Memory B cell (primary cell): ENCODE data around the gene TCF4.
A peak's percentile ranks its signal among the peaks of the same experiment; 100 is the strongest.

Experiments used
- ATAC-seq: fragments of 150-1000 bp; cut with Tn5 transposase; 2 replicates; pipeline ENCODE4 v1.10.0; 2021; ENCODE audit warnings: low read depth, mild to moderate bottlenecking, moderate library complexity
- DNase-seq, 2 donors: peaks; one replicate each; pipeline ENCODE4 v3.0.0; 2022; ENCODE audit warnings: low spot score in 2 of 2
- H3K27ac Mint-ChIP-seq: one replicate; pipeline ENCODE4 v1.8.0; 2022; ENCODE audit warnings: mild to moderate bottlenecking, moderate library complexity, mixed read lengths
- H3K27me3 Mint-ChIP-seq: one replicate; pipeline ENCODE4 v1.8.0; 2022; ENCODE audit warnings: mixed read lengths
- H3K36me3 Mint-ChIP-seq: one replicate; pipeline ENCODE4 v1.8.0; 2022; ENCODE audit warnings: mild to moderate bottlenecking, mixed read lengths
- H3K4me1 Mint-ChIP-seq: one replicate; pipeline ENCODE4 v1.8.0; 2022; ENCODE audit warnings: mixed read lengths
- H3K4me3 Mint-ChIP-seq: one replicate; pipeline ENCODE4 v1.8.0; 2022; ENCODE audit warnings: mild to moderate bottlenecking, moderate library complexity, mixed read lengths
- H3K9me3 Mint-ChIP-seq: one replicate; pipeline ENCODE4 v1.8.0; 2022; ENCODE audit warnings: mixed read lengths

The TCF4 gene

GRCh38 chr18:55400590-55401541 is 187.1 kb downstream of the TCF4 start:
- ATAC-seq (no peak), DNase-seq (no peak)
- H3K36me3 Mint-ChIP-seq: no peaks in the 10 kb centered on the region
- H3K27me3 Mint-ChIP-seq: no peaks in the 10 kb centered on the region
- H3K27ac Mint-ChIP-seq: no peak overlapping the region
- H3K4me1 Mint-ChIP-seq: peaks cover 7% of the 10 kb centered on the region
- H3K9me3 Mint-ChIP-seq: no peaks in the 10 kb centered on the region
- no peak overlapping the region for H3K4me3 Mint-ChIP-seq

- peaks cover 3% of the 10 kb centered on the region for H3K4me1 Mint-ChIP-seq
- H3K27ac Mint-ChIP-seq: peak overlapping the region; percentile 28
Observed at GRCh38 chr18:55400081-55400480, 187.9 kb downstream of the TCF4 start.

GRCh38 chr18:55398858-55399257 is 189.1 kb downstream of the TCF4 start:
- no peaks in the 10 kb centered on the region for H3K9me3 Mint-ChIP-seq
- H3K27ac Mint-ChIP-seq: no peak overlapping the region
- no peak overlapping the region for H3K4me3 Mint-ChIP-seq
- H3K27me3 Mint-ChIP-seq: no peaks in the 10 kb centered on the region
- no peak for ATAC-seq
- DNase-seq: no peak
- peaks cover 2% of the 10 kb centered on the region for H3K4me1 Mint-ChIP-seq
- H3K36me3 Mint-ChIP-seq: no peaks in the 10 kb centered on the region

More at GRCh38 chr18:55400081-55400480, 187.9 kb downstream of the TCF4 start:
- H3K36me3 Mint-ChIP-seq: no peaks in the 10 kb centered on the region
- no peaks in the 10 kb centered on the region for H3K9me3 Mint-ChIP-seq
- no peak for DNase-seq
- H3K4me3 Mint-ChIP-seq: no peak overlapping the region
- H3K27me3 Mint-ChIP-seq: no peaks in the 10 kb centered on the region
- ATAC-seq: no peak

- Mint-ChIP-seq H3K9me3 (no peaks in the 10 kb centered on the region), H3K4me3 (no peak overlapping the region), H3K36me3 (no peaks in the 10 kb centered on the region), H3K4me1 (peaks cover 2% of the 10 kb centered on the region), H3K27me3 (no peaks in the 10 kb centered on the region), H3K27ac (no peak overlapping the region)
- no peak for ATAC-seq
- DNase-seq: no peak
Observed at GRCh38 chr18:55396979-55397378, 191.0 kb downstream of the TCF4 start.

GRCh38 chr18:55396267-55396905 is 191.6 kb downstream of the TCF4 start:
- DNase-seq: no peak

GRCh38 chr18:55395799-55396198 is 192.2 kb downstream of the TCF4 start:
- no peak overlapping the region for H3K27ac Mint-ChIP-seq
- H3K4me1 Mint-ChIP-seq: peaks cover 2% of the 10 kb centered on the region
- no peaks in the 10 kb centered on the region for H3K9me3 Mint-ChIP-seq
- no peak overlapping the region for H3K4me3 Mint-ChIP-seq
- ATAC-seq (no peak), DNase-seq (no peak)
- no peaks in the 10 kb centered on the region for H3K36me3 Mint-ChIP-seq
- no peaks in the 10 kb centered on the region for H3K27me3 Mint-ChIP-seq

More at GRCh38 chr18:55396267-55396905, 191.6 kb downstream of the TCF4 start:
- Mint-ChIP-seq H3K4me1 (peaks cover 2% of the 10 kb centered on the region), H3K27me3 (no peaks in the 10 kb centered on the region), H3K36me3 (no peaks in the 10 kb centered on the region), H3K9me3 (no peaks in the 10 kb centered on the region), H3K27ac (no peak overlapping the region), H3K4me3 (no peak overlapping the region)
- ATAC-seq: no peak

- H3K9me3 Mint-ChIP-seq: no peaks in the 10 kb centered on the region
- no peaks in the 10 kb centered on the region for H3K4me1 Mint-ChIP-seq
- H3K27me3 Mint-ChIP-seq: no peaks in the 10 kb centered on the region
- DNase-seq: no peak
- no peak overlapping the region for H3K4me3 Mint-ChIP-seq
- no peak for ATAC-seq
- peaks cover 5% of the 10 kb centered on the region for H3K36me3 Mint-ChIP-seq
- no peak overlapping the region for H3K27ac Mint-ChIP-seq
Observed at GRCh38 chr18:55390898-55391297, 197.1 kb downstream of the TCF4 start.

- H3K36me3 Mint-ChIP-seq: peaks cover 10% of the 10 kb centered on the region
- ATAC-seq (no peak), DNase-seq (no peak)
- peaks cover 2% of the 10 kb centered on the region for H3K9me3 Mint-ChIP-seq
- no peak overlapping the region for H3K4me3 Mint-ChIP-seq
- H3K4me1 Mint-ChIP-seq: peaks cover 21% of the 10 kb centered on the region
- H3K27ac Mint-ChIP-seq: no peak overlapping the region
- no peaks in the 10 kb centered on the region for H3K27me3 Mint-ChIP-seq
Observed at GRCh38 chr18:55387139-55387984, 200.6 kb downstream of the TCF4 start.

GRCh38 chr18:55386545-55386944 is 201.4 kb downstream of the TCF4 start:
- Mint-ChIP-seq H3K36me3 (peaks cover 10% of the 10 kb centered on the region), H3K27ac (no peak overlapping the region), H3K4me3 (no peak overlapping the region), H3K4me1 (peaks cover 21% of the 10 kb centered on the region), H3K9me3 (peaks cover 2% of the 10 kb centered on the region), H3K27me3 (no peaks in the 10 kb centered on the region)
- ATAC-seq: no peak
- DNase-seq: no peak

GRCh38 chr18:55385770-55386169 is 202.2 kb downstream of the TCF4 start:
- ATAC-seq: no peak
- Mint-ChIP-seq H3K4me1 (peaks cover 21% of the 10 kb centered on the region), H3K4me3 (no peak overlapping the region), H3K9me3 (peaks cover 2% of the 10 kb centered on the region), H3K36me3 (peaks cover 10% of the 10 kb centered on the region), H3K27ac (no peak overlapping the region), H3K27me3 (no peaks in the 10 kb centered on the region)
- DNase-seq: no peak

- Mint-ChIP-seq H3K27me3 (no peaks in the 10 kb centered on the region), H3K9me3 (peaks cover 3% of the 10 kb centered on the region), H3K4me1 (peaks cover 23% of the 10 kb centered on the region), H3K4me3 (peak overlapping the region; percentile 70), H3K36me3 (peaks cover 13% of the 10 kb centered on the region), H3K27ac (peak overlapping the region; percentile 87)
- DNase-seq (peak in 1 of 2 donors; percentile 42), ATAC-seq (peak; percentile 66)
Observed at GRCh38 chr18:55384551-55385275, 203.3 kb downstream of the TCF4 start.

- Mint-ChIP-seq H3K4me1 (peaks cover 23% of the 10 kb centered on the region), H3K4me3 (peak overlapping the region; percentile 70), H3K9me3 (peaks cover 5% of the 10 kb centered on the region), H3K36me3 (peaks cover 9% of the 10 kb centered on the region), H3K27me3 (no peaks in the 10 kb centered on the region), H3K27ac (peak overlapping the region; percentile 87)
- ATAC-seq: peak; percentile 18
- DNase-seq: no peak
Observed at GRCh38 chr18:55384115-55384514, 203.9 kb downstream of the TCF4 start.

GRCh38 chr18:55382277-55382805 is 205.7 kb downstream of the TCF4 start:
- Mint-ChIP-seq H3K4me1 (peaks cover 23% of the 10 kb centered on the region), H3K27me3 (no peaks in the 10 kb centered on the region), H3K27ac (peak overlapping the region; percentile 87), H3K9me3 (peaks cover 6% of the 10 kb centered on the region), H3K36me3 (peaks cover 9% of the 10 kb centered on the region), H3K4me3 (no peak overlapping the region)
- no peak for ATAC-seq
- no peak for DNase-seq
